GM21423 (cell line): ENCODE measurements around the gene ACSM3.
"Not testable (repeated sequence)": the region's sequence is repeated elsewhere in the genome, so short reads cannot be mapped to it uniquely, and the experiment has no call there.

Source experiments
- ATAC-seq: cut with Tn5 transposase; IDR thresholded peaks from one replicate; pipeline ENCODE4 v1.9.1; 2021; ENCODE audit warnings: mild to moderate bottlenecking, moderate library complexity; ENCODE audit not compliant: unreplicated experiment

Gene ACSM3

DNA sequence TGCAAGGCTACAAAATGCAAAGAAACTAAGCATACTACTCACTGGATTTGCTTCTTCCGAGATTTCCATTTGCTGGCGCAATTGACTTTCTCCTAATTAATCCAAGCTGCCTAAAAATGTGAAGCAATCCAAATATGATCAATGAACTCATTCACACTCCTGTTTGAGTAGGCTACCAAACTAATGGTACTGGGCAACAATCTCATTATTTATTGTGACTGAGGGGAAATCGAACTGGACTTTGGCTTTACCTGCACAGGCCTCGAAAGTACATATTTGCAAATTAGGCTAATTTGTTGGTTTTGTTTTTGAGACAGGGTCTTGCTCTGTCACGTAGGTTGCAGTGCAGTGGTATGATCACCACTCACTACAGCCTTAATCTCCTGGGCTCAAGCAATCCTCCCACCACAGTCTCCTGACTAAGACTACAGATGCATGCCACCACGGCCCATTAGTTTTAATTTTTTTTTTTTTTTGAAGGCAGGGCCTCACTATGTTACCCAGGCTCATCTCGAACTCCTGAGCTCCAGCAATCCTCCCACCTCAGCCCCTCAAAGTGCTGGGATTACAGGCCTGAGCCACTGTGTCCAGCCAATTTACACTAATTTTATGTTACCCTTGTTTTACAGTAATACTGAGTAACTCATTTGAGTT lies 39.9 kb downstream of the ACSM3 start:
- no peak for ATAC-seq

- ATAC-seq = not testable (repeated sequence)
Observed at GRCh38 chr16:20805684-20806167, 41.9 kb downstream of the ACSM3 start.

- ATAC-seq = peak; percentile 78
Observed at GRCh38 chr16:20806168-20807050, 42.6 kb downstream of the ACSM3 start, which contains the start of the genes ERI2 and REXO5. Gene ERI2 (minus strand): TSS chr16:20806472. CDS start chr16:20806430, 42 bp downstream. Gene REXO5 (plus strand): TSS chr16:20806527. CDS start chr16:20806954, 427 bp downstream.

GRCh38 chr16:20807862-20808261 lies 44.0 kb downstream of the ACSM3 start:
- ATAC-seq = no peak

DNA sequence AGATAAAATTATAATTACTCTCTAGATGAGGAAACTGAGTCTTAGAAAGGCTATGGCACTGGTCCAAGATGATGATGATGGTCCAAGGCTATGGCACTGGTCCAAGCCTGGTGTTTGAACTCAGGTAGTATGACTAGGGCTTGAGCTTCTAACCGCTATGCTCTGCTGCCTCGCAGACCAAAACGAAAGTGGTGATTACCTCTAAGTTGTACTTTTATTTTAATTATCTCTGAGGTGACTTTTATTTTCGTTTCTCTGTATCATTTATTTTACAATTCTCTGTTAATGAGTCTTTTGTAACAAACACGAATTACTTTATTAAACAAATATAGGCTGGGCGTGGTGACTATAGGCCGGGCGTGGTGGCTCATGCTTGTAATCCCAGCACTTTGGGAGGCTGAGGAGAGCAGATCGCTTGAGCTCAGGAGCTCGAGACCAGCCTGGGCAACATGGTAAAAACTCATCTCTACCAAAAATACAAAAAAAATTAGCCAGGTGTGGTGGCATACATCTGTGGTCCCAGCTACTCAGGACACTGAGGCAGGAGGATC lies 48.1 kb downstream of the ACSM3 start:
- no peak for ATAC-seq

DNA sequence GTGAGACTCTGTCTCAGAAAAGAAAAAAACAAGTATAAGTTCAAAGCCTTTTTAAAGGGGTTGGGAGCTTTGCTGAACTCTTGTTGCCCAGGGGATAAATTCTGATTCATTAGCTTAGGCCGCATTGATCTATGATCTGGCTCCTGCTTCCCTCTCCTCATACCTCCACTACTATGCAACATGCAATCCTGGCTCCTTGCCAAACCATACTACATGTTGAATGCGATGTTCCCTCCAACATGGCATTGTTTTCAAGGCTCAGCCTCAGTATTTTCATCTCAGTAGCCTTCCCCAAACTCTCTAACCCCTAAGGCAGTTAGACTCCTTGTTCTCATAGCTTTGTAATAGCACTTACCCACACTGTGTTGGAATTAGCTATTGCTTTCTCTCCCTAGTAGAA lies 48.7 kb downstream of the ACSM3 start:
- ATAC-seq = no peak

DNA sequence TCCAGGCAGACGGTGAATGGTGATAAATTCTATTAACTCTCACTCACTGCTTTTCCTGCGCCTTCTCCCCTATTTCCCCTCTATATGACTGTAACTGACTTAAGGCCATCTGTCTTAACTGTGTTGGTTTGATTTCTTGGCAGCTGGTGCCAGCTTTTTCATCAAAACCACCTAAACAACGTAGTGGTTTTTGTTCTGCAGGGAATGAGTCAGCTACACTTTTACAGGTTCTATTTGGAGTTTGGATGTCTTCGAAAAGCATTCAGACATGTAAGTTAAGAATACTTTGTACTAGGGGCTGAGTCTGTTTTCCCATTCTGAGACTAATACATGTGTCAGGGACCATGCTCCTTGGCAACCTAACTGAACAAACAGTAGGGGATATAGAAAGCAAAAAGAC lies 51.0 kb downstream of the ACSM3 start:
- no peak for ATAC-seq

DNA sequence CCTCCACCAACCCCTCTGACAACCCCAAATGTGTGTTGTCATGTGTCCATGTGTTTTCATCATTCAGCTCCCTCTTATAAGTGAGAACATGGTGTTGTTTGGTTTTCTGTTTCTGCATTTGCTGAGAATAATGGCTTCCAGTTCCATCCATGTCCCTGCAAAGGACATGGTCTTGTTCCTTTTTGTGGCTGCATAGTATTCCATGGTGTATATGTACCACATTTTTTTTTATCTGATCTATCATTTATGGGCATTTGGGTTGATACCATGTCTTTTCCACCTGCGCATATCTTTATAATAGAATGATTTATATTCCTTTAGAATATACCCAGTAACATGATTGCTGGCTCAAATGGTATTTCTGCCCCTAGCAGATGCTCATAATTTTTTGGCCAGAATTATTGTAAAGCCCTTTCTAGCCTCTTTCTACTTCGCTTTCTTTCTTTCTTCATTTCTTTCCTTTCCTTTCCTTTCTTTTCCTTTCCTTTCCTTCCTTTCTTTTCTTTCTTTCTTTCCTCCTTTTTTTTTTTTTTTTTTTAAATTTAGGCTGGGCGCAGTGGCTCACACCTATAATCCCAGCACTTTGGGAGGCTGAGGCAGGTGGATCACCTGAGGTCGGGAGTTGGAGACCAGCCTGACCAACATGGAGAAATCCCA lies 55.2 kb downstream of the ACSM3 start:
- ATAC-seq = no peak

DNA sequence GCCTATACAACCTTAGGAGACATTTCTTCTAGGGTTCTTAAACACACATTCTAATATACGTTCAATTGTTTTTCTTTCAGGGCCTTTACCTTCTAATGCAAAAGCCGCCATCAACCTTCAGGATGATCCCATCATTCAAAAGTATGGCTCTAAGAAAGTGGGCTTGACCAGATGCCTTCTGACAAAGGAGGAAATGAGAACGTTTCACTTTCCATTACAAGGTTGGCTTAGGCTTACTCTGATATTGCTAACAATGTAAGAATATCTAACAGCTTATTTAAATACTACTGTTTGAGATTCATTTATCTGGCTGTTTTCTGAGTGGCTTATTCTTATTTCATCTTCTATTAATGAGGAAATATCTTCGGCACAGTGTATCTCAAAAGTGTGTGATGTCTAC lies 57.9 kb downstream of the ACSM3 start:
- ATAC-seq = no peak

DNA sequence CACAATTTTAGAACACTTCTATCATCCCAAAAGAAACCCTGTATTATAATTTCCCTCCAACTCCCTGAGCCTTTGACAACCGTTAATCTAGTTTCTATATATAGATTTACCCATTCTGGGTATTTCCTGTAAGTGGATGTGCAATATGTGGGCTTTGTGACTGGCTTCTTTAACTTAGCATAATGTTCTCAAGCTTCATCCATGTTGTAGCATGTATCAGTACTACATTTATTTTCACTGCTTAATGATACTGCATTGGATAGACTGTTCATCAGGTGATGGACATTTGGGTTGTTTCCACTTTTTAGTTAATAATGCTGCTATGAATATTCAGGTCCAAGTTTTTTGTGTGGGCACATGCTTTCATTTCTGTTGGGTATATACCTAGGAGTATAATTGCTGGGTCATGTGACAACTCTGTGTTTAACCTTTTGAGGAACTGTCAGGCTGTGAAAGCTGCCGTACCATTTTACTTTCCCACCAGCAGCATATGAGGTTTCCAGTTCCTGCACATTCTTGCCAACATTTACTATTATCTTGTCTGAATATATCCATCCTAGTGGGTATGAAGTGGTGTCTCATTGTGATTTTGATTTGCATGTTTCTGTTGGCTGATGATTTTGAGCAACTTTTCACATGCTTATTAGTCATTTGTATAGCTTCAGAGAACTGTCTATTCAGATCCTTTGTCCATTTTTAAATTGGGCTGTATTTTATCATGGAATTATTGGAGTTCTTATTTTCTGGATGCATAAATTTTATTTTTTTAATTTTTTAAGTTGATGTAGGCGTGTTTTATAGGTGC lies 58.9 kb downstream of the ACSM3 start:
- ATAC-seq = no peak

- no peak for ATAC-seq
Observed at GRCh38 chr16:20826039-20826566, 62.3 kb downstream of the ACSM3 start.

GRCh38 chr16:20829536-20829935 lies 65.7 kb downstream of the ACSM3 start:
- no peak for ATAC-seq

DNA sequence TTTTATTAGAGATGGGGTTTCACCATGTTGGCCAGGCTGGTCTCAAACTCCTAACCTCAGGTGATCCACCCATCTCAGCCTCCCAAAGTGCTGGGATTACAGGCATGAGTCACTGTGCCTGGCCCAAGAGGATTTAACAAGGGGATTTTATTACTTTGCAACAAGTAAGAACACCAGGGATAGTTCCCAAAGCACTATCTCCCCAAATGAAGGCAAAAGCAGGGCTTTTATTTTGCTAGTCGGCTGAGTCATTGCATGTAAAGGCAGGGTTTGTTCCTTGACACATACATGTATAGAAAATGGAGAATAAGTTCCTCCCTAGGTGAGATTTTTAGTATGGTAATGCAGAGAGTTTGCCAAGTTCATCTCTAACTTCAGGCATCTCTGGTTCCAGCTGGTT lies 66.6 kb downstream of the ACSM3 start:
- ATAC-seq = no peak

DNA sequence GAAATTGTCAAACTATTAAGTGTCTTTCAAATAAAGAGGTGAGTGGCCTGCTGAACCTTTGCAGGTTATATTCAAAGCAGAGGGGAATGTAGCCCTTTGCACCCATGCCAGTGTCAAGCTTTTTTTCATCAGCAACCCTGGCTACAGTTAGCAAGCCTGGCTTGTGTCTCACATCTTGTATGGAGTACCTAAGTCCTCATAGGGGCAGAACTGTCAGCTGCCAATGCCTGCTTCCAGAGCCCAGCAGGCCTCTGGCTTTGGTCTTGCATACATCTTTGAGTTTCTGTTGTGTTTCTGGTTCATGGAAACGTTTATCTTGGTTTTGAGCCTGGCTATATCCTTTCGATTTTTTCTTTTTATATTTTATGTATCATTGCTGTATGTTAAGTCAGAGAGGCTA lies 69.3 kb downstream of the ACSM3 start:
- no peak for ATAC-seq

DNA sequence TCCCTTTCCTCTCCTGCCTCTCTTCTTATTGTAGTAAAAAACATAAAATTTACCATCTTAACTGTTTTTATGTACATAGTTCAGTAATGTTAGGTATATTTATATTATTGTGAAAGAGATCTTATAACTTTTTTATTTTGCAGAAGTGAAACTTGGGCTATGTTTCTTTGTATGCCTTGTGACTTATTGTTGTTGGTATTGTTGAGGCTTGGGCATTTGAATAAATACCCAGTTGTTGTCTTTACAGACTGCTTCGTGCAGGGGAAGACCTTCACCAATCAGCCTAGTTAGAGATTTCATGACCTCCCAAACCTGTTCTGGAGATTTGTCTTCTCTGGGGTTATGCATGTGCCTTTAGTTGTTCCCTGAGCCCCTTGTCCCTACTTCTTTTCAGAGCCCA lies 74.4 kb downstream of the ACSM3 start:
- ATAC-seq = no peak

GRCh38 chr16:20839504-20839903 lies 75.7 kb downstream of the ACSM3 start:
- ATAC-seq = no peak

DNA sequence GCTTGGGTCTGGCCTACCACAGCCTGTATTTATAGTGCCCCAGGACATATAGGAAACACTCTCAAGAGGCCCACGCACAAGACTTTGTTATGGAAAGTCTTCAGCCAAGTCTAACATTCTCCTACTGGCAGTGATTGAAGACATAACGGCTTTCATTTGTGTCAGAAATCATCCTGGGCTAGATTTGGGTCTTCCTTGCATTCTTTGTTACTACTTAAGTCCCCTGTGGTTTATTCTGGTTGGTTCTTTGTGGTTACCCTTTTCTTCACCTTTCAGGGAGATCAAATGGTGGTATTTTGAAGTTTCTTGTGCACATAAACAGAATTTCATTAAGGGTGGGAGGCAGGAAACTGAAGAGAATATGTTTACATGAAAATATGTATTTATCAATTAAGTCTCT lies 80.2 kb downstream of the ACSM3 start:
- no peak for ATAC-seq

DNA sequence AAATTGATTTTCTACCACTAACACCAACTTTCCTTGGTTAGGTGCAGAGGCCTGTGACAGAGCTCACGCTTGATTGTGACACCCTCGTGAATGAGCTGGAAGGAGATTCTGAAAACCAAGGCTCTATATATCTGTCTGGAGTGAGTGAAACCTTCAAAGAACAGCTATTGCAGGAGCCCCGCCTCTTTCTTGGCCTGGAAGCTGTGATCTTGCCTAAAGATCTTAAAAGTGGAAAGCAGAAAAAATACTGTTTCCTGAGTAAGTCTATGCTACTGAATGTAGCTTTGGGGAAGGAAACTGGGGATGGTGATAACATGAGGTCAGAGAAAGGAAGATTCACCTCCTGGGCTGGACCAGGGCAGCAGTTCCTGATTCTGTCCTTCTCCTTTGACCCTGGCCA lies 80.8 kb downstream of the ACSM3 start:
- no peak for ATAC-seq

- ATAC-seq = no peak
Observed at GRCh38 chr16:20846030-20846429, 82.2 kb downstream of the ACSM3 start.

GRCh38 chr16:20846551-20846950 lies 82.7 kb downstream of the ACSM3 start:
- no peak for ATAC-seq
